Stimulated activated CD8-positive, alpha-beta memory T cell treated with anti-CD3 and anti-CD28 coated beads, Interleukin-12 subunit alpha, Interleukin-12 subunit beta, amount 100 ng/mL, for 24 hours (primary cell): ENCODE data around the gene FGD3.
A peak's percentile ranks its signal among the peaks of the same experiment; 100 is the strongest.

Source experiments
- DNase-seq: peaks from one replicate; pipeline ENCODE4 v3.0.0-alpha.2; 2020; ENCODE audit errors: extremely low read depth

FGD3 gene

GRCh38 chr9:92954049-92954861 lies 6.9 kb downstream of the FGD3 start:
- peak; percentile 54 for DNase-seq

DNA sequence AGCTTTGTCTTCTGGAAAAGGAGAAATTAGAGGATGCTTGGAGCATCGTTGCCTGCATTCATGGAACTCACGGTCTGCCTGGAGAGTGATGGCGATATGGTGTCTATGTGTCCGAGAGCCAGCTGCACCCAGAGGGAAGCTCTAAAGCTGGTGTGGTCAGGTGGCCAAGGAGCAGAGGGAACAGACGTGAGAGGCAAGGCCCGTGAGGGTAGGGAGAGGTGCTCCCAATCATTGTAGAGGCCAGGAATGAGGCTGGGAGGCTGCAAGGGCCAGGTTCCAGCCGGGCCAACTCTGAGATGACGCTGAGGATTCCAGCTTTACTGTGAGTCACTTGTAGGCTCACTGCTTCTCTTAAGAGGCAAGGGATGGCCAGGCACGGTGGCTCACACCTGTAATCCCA lies 7.6 kb downstream of the FGD3 start:
- no peak for DNase-seq

DNA sequence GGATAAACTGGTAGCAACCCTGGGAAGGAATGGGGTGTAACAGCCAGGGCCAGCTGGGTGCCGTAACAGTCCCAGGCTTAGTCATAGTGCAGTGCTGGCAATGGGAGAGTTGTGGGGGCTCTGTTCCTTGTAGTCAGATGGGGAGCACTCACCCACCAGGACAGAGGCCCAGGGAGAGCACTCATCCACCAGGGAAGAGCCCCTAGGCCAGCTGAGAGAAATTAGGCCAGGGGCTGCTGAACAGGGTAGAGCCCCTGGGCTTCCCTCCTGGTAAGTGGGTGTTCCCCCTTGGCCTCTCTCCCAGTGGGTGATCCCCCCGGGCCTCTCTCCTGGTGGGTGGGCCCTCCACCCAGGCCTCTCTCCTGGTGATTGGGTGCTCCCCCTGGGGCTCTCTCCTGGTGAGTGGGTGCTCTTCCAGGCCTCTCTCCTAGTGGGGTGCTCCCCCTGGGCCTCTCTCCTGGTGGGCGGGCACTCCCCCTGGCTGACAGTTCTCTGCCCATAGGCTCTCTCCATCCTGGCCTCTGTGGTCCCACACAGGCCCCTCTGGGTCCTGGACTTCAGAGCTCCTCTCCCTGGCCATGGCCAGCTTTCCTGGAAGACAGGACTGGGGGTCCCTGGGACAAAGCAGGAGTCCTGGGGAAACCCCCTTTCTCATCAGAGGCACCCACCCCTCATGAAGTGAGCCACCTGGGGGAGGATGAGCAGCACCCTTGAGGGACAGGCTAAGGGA lies 13.4 kb downstream of the FGD3 start:
- DNase-seq = no peak

GRCh38 chr9:92961627-92962302 lies 14.4 kb downstream of the FGD3 start:
- no peak for DNase-seq

DNA sequence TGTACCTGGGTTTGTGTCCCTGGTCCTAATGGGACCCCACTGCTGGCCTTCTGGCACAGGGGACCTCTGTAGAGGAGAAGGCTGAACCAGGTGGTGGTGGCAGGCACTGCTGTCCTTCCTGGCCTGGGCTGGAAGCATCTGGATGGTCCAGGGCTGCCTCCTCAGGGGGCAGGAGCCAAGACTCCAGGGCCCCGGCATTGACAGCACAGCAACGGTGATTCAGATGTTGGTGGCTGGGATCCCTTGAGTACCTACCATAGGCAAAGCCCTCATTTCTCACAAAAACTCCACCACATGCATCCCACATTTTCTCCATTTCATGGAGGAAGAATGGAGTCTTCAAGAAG lies 15.0 kb downstream of the FGD3 start:
- DNase-seq = no peak

- DNase-seq = no peak
Observed at GRCh38 chr9:92962846-92963245, 15.5 kb downstream of the FGD3 start.

DNA sequence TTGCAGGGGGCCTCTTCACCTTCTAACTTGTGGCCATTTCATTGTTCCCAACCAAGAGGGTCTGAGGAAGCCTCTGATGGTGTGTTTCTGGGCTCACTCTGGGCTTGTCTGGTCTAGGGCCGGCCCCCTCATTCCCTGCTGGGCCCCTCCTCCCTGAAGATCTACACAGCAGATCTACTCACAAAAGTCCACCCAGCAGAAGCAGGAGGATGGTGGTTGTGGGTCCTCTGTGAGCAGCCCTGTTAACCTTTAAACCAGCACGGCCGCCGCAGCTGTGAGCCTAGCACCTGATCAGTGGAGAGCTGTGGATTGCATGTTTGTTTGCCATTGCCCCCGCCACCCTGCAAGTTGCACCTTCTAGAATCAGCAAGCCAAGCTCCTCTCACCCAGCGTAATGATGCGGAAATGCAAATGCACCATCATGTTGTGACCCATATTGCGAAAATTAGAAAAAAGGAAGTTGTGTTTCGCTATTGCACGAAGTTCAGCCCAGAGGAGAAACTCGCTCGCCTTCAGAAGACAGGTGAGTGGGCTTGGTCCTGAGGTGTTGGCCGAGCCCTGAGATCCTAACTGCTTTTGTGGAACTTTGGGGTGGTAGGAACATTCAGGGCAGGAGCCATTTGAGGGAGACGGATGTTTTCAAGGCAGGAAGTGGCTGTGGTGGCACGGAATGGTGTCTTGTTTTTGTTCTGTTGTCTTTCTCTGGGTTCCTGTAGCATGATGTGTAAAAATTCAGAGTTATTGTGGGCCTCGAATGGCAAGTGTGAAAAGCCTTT lies 16.7 kb downstream of the FGD3 start:
- DNase-seq = no peak

- no peak for DNase-seq
Observed at GRCh38 chr9:92964607-92965060, 17.3 kb downstream of the FGD3 start.

- no peak for DNase-seq
Observed at GRCh38 chr9:92965061-92965758, 17.9 kb downstream of the FGD3 start.

GRCh38 chr9:92965759-92966517 lies 18.6 kb downstream of the FGD3 start:
- no peak for DNase-seq

DNA sequence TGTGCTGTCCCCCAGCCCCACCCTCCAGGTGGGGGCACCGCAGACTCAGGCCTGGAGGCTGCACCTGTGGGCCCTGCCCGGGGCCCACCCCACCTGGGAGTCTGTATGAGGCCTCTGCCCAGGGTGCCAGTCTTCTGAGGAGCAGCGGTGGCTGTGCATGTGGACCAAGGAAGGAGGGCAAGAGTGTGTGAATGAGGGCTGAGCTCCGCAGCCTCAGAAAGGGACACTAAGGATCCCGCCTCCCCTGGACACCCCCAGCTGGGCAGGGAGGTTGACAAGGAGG lies 19.1 kb downstream of the FGD3 start:
- DNase-seq = no peak

GRCh38 chr9:92968081-92968480 lies 20.8 kb downstream of the FGD3 start:
- no peak for DNase-seq

- DNase-seq = no peak
Observed at GRCh38 chr9:92969516-92970466, 22.5 kb downstream of the FGD3 start.

GRCh38 chr9:92970467-92970923 lies 23.2 kb downstream of the FGD3 start:
- no peak for DNase-seq

DNA sequence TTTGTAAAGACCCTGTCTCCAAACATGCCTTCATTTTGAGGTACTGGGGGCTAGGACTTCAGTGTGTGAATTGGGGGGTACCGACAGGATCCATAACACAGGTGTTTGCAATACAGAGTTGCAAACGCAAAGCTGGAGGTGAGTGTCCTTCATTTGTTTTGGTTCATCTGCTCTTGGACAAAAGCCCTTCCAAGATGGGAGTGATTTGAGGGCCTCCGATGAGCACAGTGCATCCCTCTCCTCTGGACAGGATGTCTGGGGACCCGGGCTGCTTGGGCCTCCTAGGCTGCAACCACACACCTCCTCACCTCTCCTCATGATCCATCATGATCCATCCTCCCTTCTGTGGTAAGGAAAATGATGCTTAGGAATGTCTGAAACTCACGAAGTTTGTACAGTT lies 23.8 kb downstream of the FGD3 start:
- DNase-seq = no peak

GRCh38 chr9:92971776-92972175 lies 24.5 kb downstream of the FGD3 start:
- no peak for DNase-seq

- DNase-seq = no peak
Observed at GRCh38 chr9:92973700-92974099, 26.4 kb downstream of the FGD3 start.

GRCh38 chr9:92974161-92974661 lies 26.9 kb downstream of the FGD3 start:
- DNase-seq = no peak
